HG02852 (cell line): Measurements from ENCODE around the gene ADAMTS7.
"Not testable (repeated sequence)": the region's sequence is repeated elsewhere in the genome, so short reads cannot be mapped to it uniquely, and the experiment has no call there.

Source experiments
- ATAC-seq: cut with Tn5 transposase; IDR thresholded peaks from one replicate; pipeline ENCODE4 v1.9.1; 2021; ENCODE audit warnings: mild to moderate bottlenecking, moderate library complexity; ENCODE audit not compliant: unreplicated experiment

ADAMTS7 gene

DNA sequence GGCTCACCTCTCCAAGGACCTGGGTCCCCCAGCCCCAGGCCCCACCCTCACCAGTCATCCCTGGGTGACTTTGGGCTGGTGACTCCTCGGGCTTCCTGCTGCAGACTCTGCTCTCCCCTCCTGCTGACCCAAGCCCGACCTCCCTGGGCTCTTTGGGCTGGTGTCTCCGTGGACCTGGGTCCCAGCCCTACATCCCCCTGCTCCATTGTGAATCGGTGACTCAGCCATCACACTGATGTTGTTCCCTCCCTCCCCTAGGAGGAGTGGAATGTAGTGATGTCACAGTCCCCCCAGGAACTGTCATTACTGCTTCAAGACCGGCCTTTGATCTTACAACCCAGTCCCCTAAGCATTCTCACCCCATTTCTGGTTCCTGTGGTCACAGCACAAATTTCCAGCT is 83.7 kb downstream of the ADAMTS7 start:
- ATAC-seq = no peak

DNA sequence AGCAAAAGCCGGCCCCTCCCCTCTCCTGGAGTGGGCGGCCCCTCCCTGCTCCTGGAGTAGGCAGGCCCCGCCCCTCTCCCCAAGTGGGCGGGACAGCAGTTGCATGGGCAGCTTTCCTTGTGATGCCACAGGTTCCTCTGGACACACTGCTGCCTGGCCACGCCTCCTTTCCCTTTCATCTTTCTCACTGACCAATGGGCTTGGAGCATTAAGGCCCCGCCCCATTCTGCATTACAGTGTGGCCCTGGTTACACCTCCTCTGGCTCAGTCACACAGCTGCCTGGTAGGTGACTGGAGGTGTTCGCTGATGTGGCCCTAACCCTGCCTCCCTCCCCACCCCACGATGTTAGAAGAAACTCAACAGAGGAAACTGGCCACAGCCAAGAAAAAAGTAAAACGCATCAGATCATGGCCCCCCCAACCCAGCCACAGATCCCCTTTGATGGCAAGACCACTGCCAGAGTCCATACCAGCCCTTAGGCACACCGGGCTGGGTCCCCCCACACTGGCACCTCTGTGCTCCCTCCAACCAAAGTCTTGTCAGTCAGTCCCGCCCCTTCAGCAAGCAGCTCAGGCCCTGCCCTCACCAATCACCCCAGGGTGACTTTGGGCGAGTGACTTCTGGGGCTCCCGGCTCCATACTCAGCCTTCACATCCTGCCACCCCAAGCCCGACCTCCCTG is 84.3 kb downstream of the ADAMTS7 start:
- ATAC-seq = no peak

DNA sequence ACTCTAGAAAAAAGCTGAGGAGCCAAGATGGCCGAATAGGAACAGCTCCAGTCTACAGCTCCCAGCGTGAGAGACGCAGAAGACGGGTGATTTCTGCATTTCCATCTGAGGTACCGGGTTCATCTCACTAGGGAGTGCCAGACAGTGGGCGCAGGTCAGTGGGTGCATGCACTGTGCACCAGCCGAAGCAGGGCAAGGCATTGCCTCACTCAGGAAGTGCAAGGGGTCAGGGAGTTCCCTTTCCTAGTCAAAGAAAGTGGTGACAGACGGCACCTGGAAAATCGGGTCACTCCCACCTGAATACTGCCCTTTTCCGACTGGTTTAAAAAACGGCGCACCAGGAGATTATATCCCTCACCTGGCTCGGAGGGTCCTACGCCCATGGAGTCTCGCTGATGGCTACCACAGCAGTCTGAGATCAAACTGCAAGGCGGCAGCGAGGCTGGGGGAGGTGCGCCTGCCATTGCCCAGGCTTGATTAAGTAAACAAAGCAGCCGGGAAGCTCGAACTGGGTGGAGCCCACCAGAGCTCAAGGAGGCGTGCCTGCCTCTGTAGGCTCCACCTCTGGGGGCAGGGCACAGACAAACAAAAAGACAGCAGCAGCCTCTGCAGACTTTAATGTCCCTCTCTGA is 91.3 kb downstream of the ADAMTS7 start:
- ATAC-seq = not testable (repeated sequence)

DNA sequence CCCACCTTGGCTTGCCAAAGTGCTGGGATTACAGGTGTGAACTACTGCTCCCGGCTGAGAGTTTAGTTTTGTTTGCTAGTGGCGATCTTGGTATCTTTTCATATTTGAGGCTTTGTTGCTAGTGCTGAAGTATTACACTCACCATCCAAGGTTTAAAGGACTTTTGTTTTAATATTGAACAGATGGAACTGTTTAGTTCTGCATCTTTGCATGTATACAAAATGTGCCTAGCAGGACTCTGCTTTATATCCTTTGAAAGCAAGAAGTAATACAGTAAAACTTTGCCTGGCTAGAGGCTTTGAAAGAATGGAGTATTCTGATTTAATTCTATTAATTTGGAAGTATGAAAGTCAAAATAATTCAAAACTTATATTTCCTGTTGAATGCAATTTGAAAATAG is 92.4 kb downstream of the ADAMTS7 start:
- ATAC-seq = no peak

DNA sequence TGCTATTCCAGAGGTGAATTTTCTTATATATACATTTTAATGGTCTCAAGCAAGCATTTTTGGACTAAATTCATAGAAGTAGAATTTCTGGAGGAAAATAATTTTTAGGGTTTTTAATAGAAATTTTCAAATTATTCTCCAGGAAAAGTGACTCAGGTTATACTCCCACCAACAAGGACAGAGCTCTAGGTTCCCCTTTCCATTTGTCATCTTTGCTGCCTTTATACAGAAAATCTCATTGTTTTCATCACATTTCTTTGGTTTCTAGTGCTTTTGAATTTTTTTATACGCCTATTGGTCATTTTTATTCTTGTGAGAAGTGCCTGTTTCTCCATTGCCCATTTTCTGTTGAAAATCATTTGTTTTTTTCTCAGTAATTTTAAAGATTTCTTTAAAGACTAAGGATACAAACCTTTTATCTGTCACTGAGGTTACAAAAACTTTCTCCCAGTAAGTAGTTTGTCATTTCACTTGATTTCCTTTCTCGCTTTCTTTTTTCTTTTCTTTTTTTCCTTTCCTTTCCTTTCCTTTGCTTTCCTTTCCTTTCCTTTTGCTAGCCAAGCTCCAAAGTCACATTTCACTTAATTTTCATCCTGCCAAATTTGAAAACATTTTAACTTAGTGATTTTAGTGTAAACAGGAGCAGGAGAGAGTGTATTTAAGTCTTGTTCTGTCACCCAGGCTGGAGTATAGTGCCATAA is 93.2 kb downstream of the ADAMTS7 start:
- ATAC-seq = no peak

DNA sequence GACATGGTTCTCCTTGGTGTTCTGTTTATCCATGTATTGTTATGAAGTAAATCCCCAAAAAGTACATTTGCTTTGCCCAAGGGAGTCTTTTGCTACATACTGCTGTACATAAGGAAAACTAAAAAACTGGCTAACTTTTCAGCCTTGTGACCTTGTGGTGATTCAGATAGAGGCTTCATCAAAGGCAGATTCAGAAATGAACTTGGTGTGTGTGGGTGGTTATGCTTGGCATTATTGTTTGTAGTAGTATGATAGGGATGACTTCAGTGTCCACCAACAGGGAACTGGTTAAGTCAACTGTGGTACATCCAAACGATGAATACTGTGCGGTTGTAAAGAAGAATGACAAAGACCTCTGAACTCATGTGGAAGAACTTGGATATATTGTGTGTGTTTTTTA is 94.6 kb downstream of the ADAMTS7 start:
- no peak for ATAC-seq

DNA sequence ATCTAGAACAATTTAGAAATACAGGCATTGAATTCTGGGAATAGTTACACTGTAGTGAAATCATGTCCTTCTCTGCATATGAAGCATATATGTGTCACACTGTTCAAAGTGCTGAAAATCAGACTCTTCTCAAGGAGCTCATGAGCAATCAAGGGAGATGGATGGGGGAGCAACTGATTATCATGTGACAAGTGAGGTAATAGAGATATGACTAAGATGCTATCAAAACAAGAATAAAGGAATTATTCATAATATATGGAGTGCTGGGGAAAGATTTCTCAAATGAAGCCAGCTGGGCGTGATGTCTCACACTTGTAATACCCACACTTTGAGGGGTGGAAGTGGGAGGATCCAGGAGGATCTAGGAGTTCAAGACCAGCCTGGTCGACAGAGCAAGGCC is 95.3 kb downstream of the ADAMTS7 start:
- no peak for ATAC-seq

DNA sequence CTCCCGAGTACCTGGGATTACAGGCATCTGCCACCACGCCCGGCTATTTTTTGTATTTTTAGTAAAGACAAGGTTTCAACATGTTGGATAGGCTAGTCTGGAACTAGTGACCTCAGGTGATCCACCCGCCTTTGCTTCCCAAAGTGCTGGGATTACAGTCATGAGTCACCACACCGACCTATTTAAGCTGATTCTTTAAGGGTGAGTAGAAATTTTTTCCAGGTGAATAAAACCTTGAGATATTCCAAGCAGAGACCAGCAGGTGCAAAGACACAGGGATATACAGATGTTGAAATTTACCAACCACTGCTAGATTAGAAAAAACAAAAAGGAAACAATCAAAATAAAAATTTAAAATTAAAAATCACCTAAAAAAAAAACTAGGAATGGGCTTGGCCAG is 95.8 kb downstream of the ADAMTS7 start:
- no peak for ATAC-seq

DNA sequence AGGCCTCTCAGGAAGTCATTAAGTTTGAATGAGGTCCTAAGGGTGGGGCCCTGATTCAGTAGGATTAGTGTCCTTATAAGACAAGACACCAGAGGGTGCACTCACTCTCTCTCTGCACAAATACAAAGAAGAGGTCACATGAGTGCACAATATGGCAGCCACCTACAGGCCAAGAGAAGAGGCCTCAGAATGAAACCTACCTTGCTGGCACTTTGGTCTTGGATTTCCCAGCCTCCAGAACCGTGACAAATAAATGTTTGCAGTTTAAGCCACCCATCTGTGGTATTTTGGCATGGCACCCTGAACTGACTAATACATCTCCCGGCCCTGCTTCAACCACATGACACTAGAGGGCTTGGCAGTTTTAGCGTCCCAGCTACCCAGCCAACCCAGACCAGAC is 96.4 kb downstream of the ADAMTS7 start:
- no peak for ATAC-seq

DNA sequence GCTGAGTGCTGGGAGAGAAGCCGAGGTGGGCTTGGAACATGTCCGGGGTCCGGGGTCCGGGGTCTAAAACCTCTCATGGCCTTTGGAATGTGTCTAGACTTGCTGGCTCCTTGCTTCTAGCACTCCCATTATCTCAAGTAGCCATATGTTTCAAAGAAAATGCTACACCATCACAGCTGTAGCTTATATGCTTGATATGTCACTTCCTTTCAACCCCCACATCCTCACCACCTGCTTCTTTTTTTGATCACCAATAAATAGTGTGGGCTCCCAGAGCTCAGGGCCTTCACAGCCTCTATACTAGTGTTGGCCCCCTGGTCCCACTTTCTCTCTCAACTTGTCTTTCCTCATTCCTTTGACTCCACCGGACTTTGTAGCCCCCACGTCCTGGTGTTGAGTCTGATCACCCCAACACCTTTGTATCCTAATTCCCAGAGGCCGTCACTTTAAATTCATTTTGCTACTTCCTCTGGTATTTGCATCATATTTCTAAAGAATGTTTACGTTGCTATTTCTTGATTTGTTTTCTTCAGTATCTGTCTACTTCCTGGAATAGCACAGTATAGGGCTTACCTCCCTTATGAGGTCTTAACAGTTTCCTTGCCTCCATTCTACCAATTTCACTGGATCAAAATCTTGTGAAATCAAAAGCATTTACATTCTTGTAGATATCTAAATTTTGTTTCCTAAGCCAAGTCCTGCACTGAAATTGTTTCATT is 98.3 kb downstream of the ADAMTS7 start:
- ATAC-seq = no peak

DNA sequence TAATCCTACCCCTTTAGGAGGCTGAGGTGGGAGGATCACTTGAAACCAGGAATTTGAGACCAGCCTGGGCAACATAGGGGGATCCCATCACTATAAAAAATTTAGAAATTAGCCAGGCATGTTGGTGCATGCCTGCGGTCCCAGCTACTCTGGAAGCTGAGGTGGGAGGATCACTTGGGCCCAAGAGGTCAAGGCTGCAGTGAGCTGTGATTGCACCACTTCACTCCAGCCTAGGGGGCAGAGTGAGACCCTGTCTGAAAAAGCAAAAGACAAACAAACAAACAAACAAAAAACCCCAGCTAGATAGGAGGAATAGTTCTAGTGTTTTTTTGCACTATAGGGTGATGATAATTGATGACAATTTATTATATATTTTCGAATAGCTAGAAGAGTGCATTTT is 99.6 kb downstream of the ADAMTS7 start:
- no peak for ATAC-seq

DNA sequence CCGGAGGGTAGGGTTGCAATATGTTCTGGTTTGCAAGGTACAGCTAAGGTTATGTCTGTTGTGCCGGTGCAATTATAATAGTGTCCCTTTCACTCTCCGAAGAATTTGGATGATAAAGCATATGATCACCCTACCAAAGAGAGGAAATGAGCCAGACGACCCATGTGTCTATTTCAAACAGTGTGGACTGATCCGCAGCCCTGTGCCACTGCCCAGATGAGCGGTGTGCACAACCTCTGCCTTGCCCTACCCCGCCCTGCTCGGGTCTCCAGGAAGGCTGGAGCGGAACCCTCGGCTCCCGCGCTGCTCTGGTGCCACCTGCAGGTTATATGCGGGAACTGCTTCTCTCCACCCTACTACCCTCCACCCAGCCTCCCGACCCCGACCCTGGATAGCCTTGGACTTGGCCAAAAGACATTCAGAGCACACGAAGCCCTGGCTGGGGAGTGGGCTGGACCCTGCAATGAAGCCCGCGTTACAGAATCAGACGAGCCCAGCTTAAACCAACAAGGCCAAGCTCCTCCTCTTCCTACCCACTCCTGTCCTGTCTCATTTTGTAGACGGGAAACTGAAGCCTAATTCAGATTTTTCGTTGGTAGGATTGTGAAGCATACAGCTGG is 101.9 kb downstream of the ADAMTS7 start:
- no peak for ATAC-seq
